Hepatocyte (in vitro differentiated cells): ENCODE results near the gene POU6F2. TPM values are rescaled to one million over a fixed set of nuclear protein-coding genes. Genes with fewer than 3 reads are reported as not detected.

Experiments used
- DNase-seq: peaks from one replicate; pipeline ENCODE4 v3.0.0-alpha.2; 2016; ENCODE audit warnings: low spot score
- H2AFZ ChIP-seq: fragments of 200-600 bp; sonication (generic); 2 replicates; pipeline ENCODE4 v1.6.0; 2016; ENCODE audit warnings: antibody characterized with exemption, mild to moderate bottlenecking
- H3K27ac ChIP-seq: fragments of 200-600 bp; sonication (generic); 2 replicates; pipeline ENCODE4 v1.5.1; 2016; ENCODE audit warnings: mild to moderate bottlenecking
- H3K27me3 ChIP-seq: fragments of 200-600 bp; sonication (generic); 2 replicates; pipeline ENCODE4 v1.6.1; 2016
- H3K36me3 ChIP-seq: fragments of 200-600 bp; sonication (generic); replicated peaks from 2 replicates; pipeline ENCODE4 v1.5.1; 2016; ENCODE audit warnings: low read depth; ENCODE audit not compliant: insufficient read depth
- H3K4me1 ChIP-seq: fragments of 200-600 bp; sonication (generic); 2 replicates; pipeline ENCODE4 v1.5.1; 2016; ENCODE audit warnings: mild to moderate bottlenecking, moderate library complexity; ENCODE audit not compliant: insufficient read depth
- H3K4me2 ChIP-seq: fragments of 200-600 bp; sonication (generic); 2 replicates; pipeline ENCODE4 v1.6.0; 2016
- H3K4me3 ChIP-seq: fragments of 200-600 bp; sonication (generic); 2 replicates; pipeline ENCODE4 v1.5.1; 2016; ENCODE audit warnings: mild to moderate bottlenecking
- H3K79me2 ChIP-seq: fragments of 200-600 bp; sonication (generic); 2 replicates; pipeline ENCODE4 v1.6.0; 2017; ENCODE audit warnings: mild to moderate bottlenecking
- H3K9me2 ChIP-seq: fragments of 200-600 bp; sonication (generic); replicated peaks from 2 replicates; pipeline ENCODE4 v1.6.0; 2017; ENCODE audit warnings: mild to moderate bottlenecking; ENCODE audit not compliant: insufficient read depth
- H3K9me3 ChIP-seq: fragments of 200-600 bp; sonication (generic); 2 replicates; pipeline ENCODE4 v1.5.1; 2016; ENCODE audit warnings: low read depth, mild to moderate bottlenecking
- H4K20me1 ChIP-seq: fragments of 200-600 bp; sonication (generic); 2 replicates; pipeline ENCODE4 v1.6.0; 2016; ENCODE audit warnings: mild to moderate bottlenecking; ENCODE audit not compliant: insufficient read depth, poor library complexity, severe bottlenecking
- EZH2 ChIP-seq: fragments of 200-600 bp; sonication (generic); IDR thresholded peaks from 2 replicates; pipeline ENCODE4 v1.6.1; 2016; ENCODE audit warnings: antibody characterized with exemption, mild to moderate bottlenecking, borderline replicate concordance
- EZH2phosphoT487 ChIP-seq: fragments of 200-600 bp; sonication (generic); IDR thresholded peaks from one replicate; pipeline ENCODE4 v1.6.1; 2018; ENCODE audit warnings: antibody characterized with exemption, mild to moderate bottlenecking, low read depth, moderate library complexity; ENCODE audit not compliant: unreplicated experiment, severe bottlenecking
- WGBS: methylation state at CpG from one replicate; pipeline ENCODE4 v1.1.6; 2016; ENCODE audit warnings: low lambda C conversion rate; ENCODE audit errors: missing lambda C conversion rate; 5-methylcytosine and 5-hydroxymethylcytosine counted together
- polyA plus RNA-seq: library from polyadenylated mRNA; unstranded; fragments of >200 nt; fragmentation: Nextera tagmentation; extraction: Ambion mirVana; gene quantifications from 2 replicates; pipeline ENCODE4 v1.2.1, GENCODE V29; 2016
- total RNA-seq: library from RNA; depleted of rRNA; stranded (reverse); fragments of >200 nt; gene quantifications from 2 replicates; pipeline ENCODE4 v1.2.3, GENCODE V29; 2014
- TF ChIP-seq, protein P1 (sequence below): fragments of 200-600 bp; sonication (generic); IDR thresholded peaks from 2 replicates; pipeline ENCODE4 v1.5.1; 2016; ENCODE audit warnings: antibody characterized with exemption, mild to moderate bottlenecking; ENCODE audit not compliant: poor library complexity

The POU6F2 gene
- total and polyA plus RNA-seq, 2 experiments from 2014 or later: 0.67 to 1.4 TPM

- no peak for DNase-seq
- H2AFZ ChIP-seq: no peak overlapping the region
- no peaks in the 10 kb centered on the region for H3K27me3 ChIP-seq
- no peak overlapping the region for H3K27ac ChIP-seq
- WGBS: 62% methylated on average over 3 of the region's 3 CpGs
- no peaks in the 10 kb centered on the region for H3K9me3 ChIP-seq
- no peaks in the 10 kb centered on the region for H4K20me1 ChIP-seq
- H3K36me3 ChIP-seq: no peaks in the 10 kb centered on the region
- H3K4me3 ChIP-seq: no peak overlapping the region
- H3K4me2 ChIP-seq: no peak overlapping the region
- H3K9me2 ChIP-seq: no peaks in the 10 kb centered on the region
- no peaks in the 10 kb centered on the region for H3K79me2 ChIP-seq
- no peaks in the 10 kb centered on the region for H3K4me1 ChIP-seq
- TF ChIP-seq, protein P1, sequence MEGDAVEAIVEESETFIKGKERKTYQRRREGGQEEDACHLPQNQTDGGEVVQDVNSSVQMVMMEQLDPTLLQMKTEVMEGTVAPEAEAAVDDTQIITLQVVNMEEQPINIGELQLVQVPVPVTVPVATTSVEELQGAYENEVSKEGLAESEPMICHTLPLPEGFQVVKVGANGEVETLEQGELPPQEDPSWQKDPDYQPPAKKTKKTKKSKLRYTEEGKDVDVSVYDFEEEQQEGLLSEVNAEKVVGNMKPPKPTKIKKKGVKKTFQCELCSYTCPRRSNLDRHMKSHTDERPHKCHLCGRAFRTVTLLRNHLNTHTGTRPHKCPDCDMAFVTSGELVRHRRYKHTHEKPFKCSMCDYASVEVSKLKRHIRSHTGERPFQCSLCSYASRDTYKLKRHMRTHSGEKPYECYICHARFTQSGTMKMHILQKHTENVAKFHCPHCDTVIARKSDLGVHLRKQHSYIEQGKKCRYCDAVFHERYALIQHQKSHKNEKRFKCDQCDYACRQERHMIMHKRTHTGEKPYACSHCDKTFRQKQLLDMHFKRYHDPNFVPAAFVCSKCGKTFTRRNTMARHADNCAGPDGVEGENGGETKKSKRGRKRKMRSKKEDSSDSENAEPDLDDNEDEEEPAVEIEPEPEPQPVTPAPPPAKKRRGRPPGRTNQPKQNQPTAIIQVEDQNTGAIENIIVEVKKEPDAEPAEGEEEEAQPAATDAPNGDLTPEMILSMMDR: no peak
- TF ChIP-seq EZH2: no peak
- TF ChIP-seq EZH2phosphoT487: no peak
Observed at GRCh38 chr7:39510864-39511354, 533.2 kb downstream of the POU6F2 start.

- 79% methylated on average over 8 of the region's 8 CpGs for WGBS
- H4K20me1 ChIP-seq: no peaks in the 10 kb centered on the region
- no peak overlapping the region for H3K4me3 ChIP-seq
- no peaks in the 10 kb centered on the region for H3K4me1 ChIP-seq
- no peak overlapping the region for H3K27ac ChIP-seq
- H3K4me2 ChIP-seq: no peak overlapping the region
- H3K9me3 ChIP-seq: no peaks in the 10 kb centered on the region
- no peaks in the 10 kb centered on the region for H3K36me3 ChIP-seq
- no peaks in the 10 kb centered on the region for H3K27me3 ChIP-seq
- TF ChIP-seq EZH2 (no peak), EZH2phosphoT487 (no peak)
- TF ChIP-seq, protein P1: no peak
- no peak overlapping the region for H2AFZ ChIP-seq
- no peak for DNase-seq
- H3K9me2 ChIP-seq: no peaks in the 10 kb centered on the region
- H3K79me2 ChIP-seq: no peaks in the 10 kb centered on the region
Observed at GRCh38 chr7:39515534-39516228, 538.0 kb downstream of the POU6F2 start.

GRCh38 chr7:39516498-39516897, 538.8 kb downstream of the POU6F2 start:
- Histone ChIP-seq H3K79me2 (no peaks in the 10 kb centered on the region), H3K9me2 (no peaks in the 10 kb centered on the region), H3K4me2 (no peak overlapping the region), H3K27me3 (no peaks in the 10 kb centered on the region), H3K27ac (no peak overlapping the region), H4K20me1 (no peaks in the 10 kb centered on the region), H3K9me3 (no peaks in the 10 kb centered on the region), H2AFZ (no peak overlapping the region), H3K4me1 (no peaks in the 10 kb centered on the region), H3K4me3 (no peak overlapping the region), H3K36me3 (no peaks in the 10 kb centered on the region)
- 89% methylated on average over 7 of the region's 7 CpGs for WGBS
- DNase-seq: no peak
- TF ChIP-seq EZH2 (no peak), EZH2phosphoT487 (no peak)
- TF ChIP-seq, protein P1: no peak
